Stomach (tissue), 9 donors: ENCODE measurements around the gene TAF13. TPM values are rescaled to one million over a fixed set of nuclear protein-coding genes. Genes with fewer than 3 reads are reported as not detected.
A peak's percentile ranks its signal among the peaks of the same experiment; 100 is the strongest.

ENCODE experiments used
- DNase-seq, 2 donors: peaks; one replicate each; pipeline versions ENCODE4 v3.0.0 to v3.0.0-alpha.2; 2013 to 2019
- H3K27ac ChIP-seq, 5 donors: fragments of 200-600 bp in 4 of 5; sonication (generic) in 4 of 5; one replicate each; pipeline ENCODE4 v1.5.1; 2013 to 2019; ENCODE audit warnings: mild to moderate bottlenecking in 1 of 5, moderate library complexity in 1 of 5
- H3K27me3 ChIP-seq, 3 donors: fragments of 200-600 bp; sonication (generic); one replicate each; pipeline ENCODE4 v1.5.1; 2017 to 2019; ENCODE audit warnings: mixed run types in 1 of 3
- H3K36me3 ChIP-seq, 4 donors: fragments of 200-600 bp; sonication (generic); 1 replicate in 3 of 4; 2 replicates in 1 of 4; pipeline ENCODE4 v1.5.1; 2016 to 2019
- H3K4me1 ChIP-seq, 4 donors: fragments of 200-600 bp; sonication (generic); one replicate each; pipeline ENCODE4 v1.5.1; 2016 to 2019
- H3K4me3 ChIP-seq, 4 donors: fragments of 200-600 bp; sonication (generic) in 3 of 4; one replicate each; pipeline ENCODE4 v1.5.1; 2016 to 2019; ENCODE audit warnings: mild to moderate bottlenecking in 1 of 4
- H3K9me3 ChIP-seq, 4 donors: fragments of 200-600 bp; sonication (generic); one replicate each; pipeline ENCODE4 v1.5.1; 2016 to 2019
- CTCF ChIP-seq, 7 experiments: fragments of 450-650 bp in 4 of 7; fragments of 200-600 bp in 3 of 7; sonication (generic) in 3 of 7; IDR thresholded peaks; one replicate each; pipeline ENCODE4 v1.5.1; 2016 to 2019; ENCODE audit warnings: antibody characterized with exemption in 7 of 7, control low read depth in 2 of 7, mild to moderate bottlenecking in 1 of 7
- EP300 ChIP-seq: sonication (generic); formaldehyde crosslinking; IDR thresholded peaks from one replicate; pipeline ENCODE4 v1.6.1; 2017; ENCODE audit warnings: antibody characterized with exemption
- POLR2A ChIP-seq, 4 donors: fragments of 450-650 bp; IDR thresholded peaks; one replicate each; pipeline ENCODE4 v1.6.1; 2016; ENCODE audit warnings: antibody characterized with exemption in 4 of 4, control low read depth in 2 of 4, mild to moderate bottlenecking in 1 of 4, moderate library complexity in 1 of 4
- POLR2AphosphoS5 ChIP-seq, 3 donors: sonication (generic); formaldehyde crosslinking; IDR thresholded peaks; one replicate each; pipeline ENCODE4 v1.6.1; 2016; ENCODE audit warnings: antibody characterized with exemption in 3 of 3
- WGBS, 5 donors: extraction: QIAGEN DNeasy Blood & Tissue Kit in 3 of 5; methylation state at CpG; one replicate each; pipeline versions ENCODE4 v1.1.5 to v1.1.7; 2013 to 2018; 5-methylcytosine and 5-hydroxymethylcytosine counted together
- intact Hi-C: fragments of 100-400 bp; cut with DNase I; formaldehyde crosslinking; loops from one replicate; pipeline ENCODE4 v1.15.1; 2023; ENCODE audit warnings: low total_unique reads
- polyA plus RNA-seq, 3 donors: library from polyadenylated mRNA; stranded (reverse); fragments of 200-250 nt; gene quantifications; one replicate each; pipeline ENCODE4 v1.2.3, GENCODE V29; 2013
- total RNA-seq, 5 donors: library from RNA; depleted of rRNA; stranded (reverse); fragments of >200 nt; gene quantifications; one replicate each; pipeline versions ENCODE4 v1.1.0 to v1.2.3, GENCODE V29; 2014 to 2016
- donor health status: healthy with polysubstance abuse.
- donor health status: Bipolar disorder and iron deficiency.
- donor health status: healthy.

Gene TAF13
- total and polyA plus RNA-seq, 8 donors: 3.5 to 69.9 (median 36.0) TPM

GRCh38 chr1:109084563-109085517 lies 9.0 kb upstream of the TAF13 start:
- H3K27me3 ChIP-seq: no peaks in the 10 kb centered on the region
- H3K4me3 ChIP-seq: no peak overlapping the region
- 85 to 88% (median 86%) methylated on average over 13 of the region's 13 CpGs for WGBS, 5 donors
- H3K36me3 ChIP-seq: no peaks in the 10 kb centered on the region
- H3K4me1 ChIP-seq: peaks cover 0 to 12% (median 6%) of the 10 kb centered on the region in 4 donors
- no peaks in the 10 kb centered on the region for H3K9me3 ChIP-seq
- TF ChIP-seq POLR2AphosphoS5 (IDR thresholded peaks at IDR 0.05): no peak
- TF ChIP-seq POLR2A (IDR thresholded peaks at IDR 0.05): no peak
- TF ChIP-seq EP300: no peak
- TF ChIP-seq CTCF (IDR thresholded peaks at IDR 0.05): no peak
- no peak for DNase-seq
- no peak overlapping the region for H3K27ac ChIP-seq
- intact Hi-C loops: no loop called here

GRCh38 chr1:109083923-109084322 lies 8.1 kb upstream of the TAF13 start:
- Histone ChIP-seq H3K27ac (no peak overlapping the region), H3K9me3 (no peaks in the 10 kb centered on the region), H3K27me3 (no peaks in the 10 kb centered on the region), H3K36me3 (no peaks in the 10 kb centered on the region), H3K4me1 (peaks cover 0 to 2% (median under 1%) of the 10 kb centered on the region in 4 donors), H3K4me3 (no peak overlapping the region)
- no peak for TF ChIP-seq POLR2AphosphoS5 (IDR thresholded peaks at IDR 0.05)
- no peak for TF ChIP-seq CTCF (IDR thresholded peaks at IDR 0.05)
- no peak for TF ChIP-seq EP300
- no peak for TF ChIP-seq POLR2A (IDR thresholded peaks at IDR 0.05)
- DNase-seq: peak in 1 of 2 donors; percentile 59
- intact Hi-C loops: no loop called here
- 52 to 88% (median 71%) methylated on average over 1 of the region's 1 CpG for WGBS, 5 donors

- 84 to 96% (median 90%) methylated on average over 3 of the region's 3 CpGs for WGBS, 5 donors
- intact Hi-C loops: no loop called here
- Histone ChIP-seq H3K36me3 (no peaks in the 10 kb centered on the region), H3K4me3 (no peak overlapping the region), H3K27ac (no peak overlapping the region), H3K27me3 (no peaks in the 10 kb centered on the region), H3K9me3 (no peaks in the 10 kb centered on the region), H3K4me1 (no peaks in the 10 kb centered on the region)
- DNase-seq: no peak
- TF ChIP-seq EP300: no peak
Observed at GRCh38 chr1:109083501-109083900, 7.7 kb upstream of the TAF13 start.

- DNase-seq: no peak
- TF ChIP-seq EP300 (no peak), POLR2A (IDR thresholded peaks at IDR 0.05) (no peak), POLR2AphosphoS5 (IDR thresholded peaks at IDR 0.05) (no peak), CTCF (IDR thresholded peaks at IDR 0.05) (no peak)
- Histone ChIP-seq H3K36me3 (no peaks in the 10 kb centered on the region), H3K4me1 (peaks cover 0 to 6% (median 5%) of the 10 kb centered on the region in 4 donors), H3K9me3 (no peaks in the 10 kb centered on the region), H3K27ac (peak overlapping the region in 4 of 5 donors; percentile 41 to 66 (median 56)), H3K4me3 (no peak overlapping the region), H3K27me3 (no peaks in the 10 kb centered on the region)
- intact Hi-C loops: no loop called here
- WGBS, 5 donors: 83 to 92% (median 88%) methylated on average over 5 of the region's 5 CpGs
Observed at GRCh38 chr1:109080441-109081082, 4.8 kb upstream of the TAF13 start.
